CD14-positive monocyte (primary cell): ENCODE results near the gene PAFAH2. TPM values are rescaled to one million over a fixed set of nuclear protein-coding genes. Genes with fewer than 3 reads are reported as not detected.

ENCODE experiments used
- DNase-seq, 3 donors: peaks; one replicate each; pipeline ENCODE4 v3.0.0-alpha.2; 2011 to 2022
- H2AFZ ChIP-seq: 2 replicates; pipeline ENCODE4 v1.6.0; 2012; ENCODE audit warnings: mild to moderate bottlenecking, low read depth, low read length, inconsistent platforms; ENCODE audit not compliant: insufficient read depth, poor library complexity, severe bottlenecking
- H3K27ac ChIP-seq, 2 donors: 1 replicate in 1 of 2; 2 replicates in 1 of 2; pipeline ENCODE4 v1.5.1; 2012 to 2013; ENCODE audit warnings: low read length in 2 of 2, control low read depth in 1 of 2, inconsistent platforms in 1 of 2, low read depth in 1 of 2, mild to moderate bottlenecking in 1 of 2
- H3K27me3 ChIP-seq, 2 donors: one replicate each; pipeline versions ENCODE4 v1.6.0 to v1.6.1; 2011 to 2013; ENCODE audit warnings: low read length in 2 of 2; ENCODE audit not compliant: control insufficient read depth in 2 of 2, insufficient read depth in 2 of 2
- H3K36me3 ChIP-seq, 2 donors: replicated peaks in 1 of 2; 1 replicate in 1 of 2; 2 replicates in 1 of 2; pipeline versions ENCODE4 v1.5.1 to v1.6.1; 2012 to 2013; ENCODE audit warnings: low read length in 2 of 2, control low read depth in 1 of 2, inconsistent platforms in 1 of 2, mild to moderate bottlenecking in 1 of 2; ENCODE audit not compliant: insufficient read depth in 2 of 2, control insufficient read depth in 1 of 2
- H3K4me1 ChIP-seq, 2 donors: 1 replicate in 1 of 2; 2 replicates in 1 of 2; pipeline versions ENCODE4 v1.5.1 to v1.6.1; 2012 to 2013; ENCODE audit warnings: low read length in 2 of 2, control low read depth in 1 of 2, inconsistent platforms in 1 of 2, mild to moderate bottlenecking in 1 of 2, moderate library complexity in 1 of 2; ENCODE audit not compliant: insufficient read depth in 2 of 2, control insufficient read depth in 1 of 2
- H3K4me2 ChIP-seq: replicated peaks from 2 replicates; pipeline ENCODE3; 2012; ENCODE audit warnings: low read length, moderate library complexity, mild to moderate bottlenecking; ENCODE audit not compliant: poor library complexity, severe bottlenecking; ENCODE audit errors: extremely low read depth
- H3K4me3 ChIP-seq, 3 experiments: fragments of 200-600 bp in 1 of 3; sonication (generic) in 1 of 3; replicated peaks in 1 of 3; 1 replicate in 2 of 3; 2 replicates in 1 of 3; pipeline ENCODE4 v1.5.1; 2011 to 2013; ENCODE audit warnings: low read length in 3 of 3, mild to moderate bottlenecking in 3 of 3, control low read depth in 2 of 3, low read depth in 2 of 3, inconsistent platforms in 1 of 3, moderate library complexity in 1 of 3
- H3K79me2 ChIP-seq: 2 replicates; pipeline ENCODE4 v1.6.0; 2012; ENCODE audit warnings: mild to moderate bottlenecking, control low read depth, inconsistent platforms, low read length, moderate library complexity; ENCODE audit not compliant: insufficient read depth
- H3K9ac ChIP-seq: 2 replicates; pipeline ENCODE4 v1.6.0; 2017; ENCODE audit warnings: low read length, mild to moderate bottlenecking; ENCODE audit not compliant: insufficient read depth, poor library complexity, severe bottlenecking
- H3K9me3 ChIP-seq, 2 donors: replicated peaks in 1 of 2; 1 replicate in 1 of 2; 2 replicates in 1 of 2; pipeline versions ENCODE4 v1.5.1 to v1.6.1; 2012 to 2013; ENCODE audit warnings: low read length in 2 of 2, control low read depth in 1 of 2; ENCODE audit not compliant: control insufficient read depth in 1 of 2, insufficient read depth in 1 of 2
- H4K20me1 ChIP-seq: 2 replicates; pipeline ENCODE4 v1.6.0; 2012; ENCODE audit warnings: mild to moderate bottlenecking, low read length, control low read depth, moderate library complexity; ENCODE audit not compliant: insufficient read depth
- H3K27ac Mint-ChIP-seq, 7 donors: one replicate each; pipeline ENCODE4 v1.8.0; 2020; ENCODE audit warnings: mild to moderate bottlenecking in 7 of 7, mixed read lengths in 7 of 7, moderate library complexity in 6 of 7, inconsistent platforms in 2 of 7
- H3K27me3 Mint-ChIP-seq, 3 donors: one replicate each; pipeline ENCODE4 v1.8.0; 2021 to 2022; ENCODE audit warnings: low read depth in 3 of 3, mild to moderate bottlenecking in 3 of 3, mixed read lengths in 3 of 3, moderate library complexity in 3 of 3, inconsistent platforms in 1 of 3
- H3K36me3 Mint-ChIP-seq, 2 donors: one replicate each; pipeline ENCODE4 v1.8.0; 2020; ENCODE audit warnings: mixed read lengths in 2 of 2, inconsistent platforms in 1 of 2, mild to moderate bottlenecking in 1 of 2
- H3K4me1 Mint-ChIP-seq: one replicate; pipeline ENCODE4 v1.8.0; 2020; ENCODE audit warnings: mild to moderate bottlenecking, mixed read lengths
- H3K4me3 Mint-ChIP-seq, 2 donors: one replicate each; pipeline ENCODE4 v1.8.0; 2020; ENCODE audit warnings: mild to moderate bottlenecking in 2 of 2, mixed read lengths in 2 of 2, moderate library complexity in 1 of 2
- H3K9me3 Mint-ChIP-seq, 7 donors: one replicate each; pipeline ENCODE4 v1.8.0; 2020 to 2022; ENCODE audit warnings: mixed read lengths in 7 of 7, mild to moderate bottlenecking in 6 of 7, moderate library complexity in 6 of 7, inconsistent platforms in 2 of 7
- CTCF ChIP-seq: fragments of 200-600 bp; IDR thresholded peaks from one replicate; pipeline ENCODE4 v1.8.0; 2022; ENCODE audit warnings: antibody characterized with exemption, mild to moderate bottlenecking
- WGBS: methylation state at CpG from one replicate; pipeline ENCODE4 v1.1.5; 2013; ENCODE audit warnings: missing lambda C conversion rate; ENCODE audit not compliant: insufficient coverage; 5-methylcytosine and 5-hydroxymethylcytosine counted together
- intact Hi-C, 2 donors: fragments of 100-400 bp; cut with micrococcal nuclease; formaldehyde crosslinking; loops; one replicate each; pipeline versions ENCODE4 v1.15.0 to v1.15.1; 2023
- polyA plus RNA-seq, 3 donors: library from polyadenylated mRNA; depleted of rRNA in 1 of 3; unstranded in 2 of 3; stranded (reverse) in 1 of 3; fragments of 300-500 nt in 2 of 3; fragments of >200 nt in 1 of 3; fragmentation: Illumina TruSeq in 2 of 3; gene quantifications; 1 replicate in 2 of 3; 2 replicates in 1 of 3; pipeline ENCODE4 v1.2.3, GENCODE V29; 2012 to 2021

The PAFAH2 gene
- polyA plus RNA-seq, 3 donors, result 6.4 to 9.2 (median 6.8) TPM

GRCh38 chr1:26005434-26006105, 7.7 kb upstream of the PAFAH2 start:
- Mint-ChIP-seq H3K27me3 (peaks cover 1 to 5% (median 2%) of the 10 kb centered on the region in 3 donors), H3K27ac (no peak overlapping the region), H3K4me1 (peaks cover 19% of the 10 kb centered on the region), H3K9me3 (no peaks in the 10 kb centered on the region), H3K4me3 (no peak overlapping the region), H3K36me3 (no peaks in the 10 kb centered on the region)
- TF ChIP-seq CTCF, result no peak
- Histone ChIP-seq H3K36me3 (no peaks in the 10 kb centered on the region), H3K9ac (no peak overlapping the region), H3K9me3 (no peaks in the 10 kb centered on the region), H3K4me2 (no peak overlapping the region), H3K27me3 (no peaks in the 10 kb centered on the region), H3K27ac (no peak overlapping the region), H3K4me3 (no peak overlapping the region), H4K20me1 (no peaks in the 10 kb centered on the region), H3K4me1 (peaks cover 15 to 16% of the 10 kb centered on the region in 2 donors), H2AFZ (no peak overlapping the region), H3K79me2 (no peaks in the 10 kb centered on the region)
- no peak for DNase-seq
- 86% methylated on average over 4 of the region's 4 CpGs for WGBS
- intact Hi-C loops, result no loop called here

GRCh38 chr1:26003756-26004155, 5.9 kb upstream of the PAFAH2 start:
- Mint-ChIP-seq H3K4me1 (peaks cover 19% of the 10 kb centered on the region), H3K27ac (peak overlapping the region in 1 of 7 donors; percentile 50), H3K9me3 (no peaks in the 10 kb centered on the region), H3K36me3 (no peaks in the 10 kb centered on the region), H3K4me3 (no peak overlapping the region), H3K27me3 (peaks cover 0 to 5% (median 2%) of the 10 kb centered on the region in 3 donors)
- Histone ChIP-seq H3K9ac (no peak overlapping the region), H3K36me3 (no peaks in the 10 kb centered on the region), H3K27ac (no peak overlapping the region), H3K79me2 (no peaks in the 10 kb centered on the region), H3K9me3 (no peaks in the 10 kb centered on the region), H3K27me3 (no peaks in the 10 kb centered on the region), H2AFZ (no peak overlapping the region), H3K4me1 (peaks cover 15 to 16% of the 10 kb centered on the region in 2 donors), H3K4me3 (no peak overlapping the region), H4K20me1 (no peaks in the 10 kb centered on the region), H3K4me2 (peak overlapping the region; percentile 19)
- WGBS, result 70% methylated on average over 2 of the region's 2 CpGs
- DNase-seq, result no peak
- intact Hi-C loops, result no loop called here
- TF ChIP-seq CTCF, result no peak
